A549 (cell line): ENCODE results near the gene ASPSCR1. TPM values are rescaled to one million over a fixed set of nuclear protein-coding genes. Genes with fewer than 3 reads are reported as not detected.

Experiments used
- ATAC-seq, 2 experiments: fragments of 200-7000 bp in 1 of 2; fragments of >200 bp in 1 of 2; cut with Nextera tagmentation in 1 of 2; cut with Tn5 transposase in 1 of 2; 3 replicates each; pipeline versions ENCODE4 v1.8.0 to v1.9.1; 2018 to 2020; ENCODE audit warnings: mild to moderate bottlenecking in 1 of 2, moderate library complexity in 1 of 2
- CTCF ChIA-PET: fragments of 300-600 bp; sonication (Branson Sonifier 250); formaldehyde crosslinking; extraction: SDS; loops from one replicate; lab custom pipeline; 2021; ENCODE audit warnings: antibody characterized with exemption, inconsistent platforms; lab: Yijun Ruan, JAX
- POLR2A ChIA-PET: fragments of 350-600 bp; formaldehyde crosslinking; extraction: SDS; loops from one replicate; lab custom pipeline; 2021; ENCODE audit warnings: antibody characterized with exemption, inconsistent platforms; lab: Yijun Ruan, JAX
- DNase-seq, 2 experiments: peaks; one replicate each; pipeline versions ENCODE4 v3.0.0 to v3.0.0-alpha.2; 2011 to 2016; ENCODE audit warnings: low read depth in 1 of 2, low spot score in 1 of 2
- FAIRE-seq: peaks from 2 replicates; lab custom pipeline; 2011; peaks lifted over from hg19 to GRCh38; lab: Jason Lieb, UNC
- H3K27ac ChIP-seq, 2 experiments: fragments of >200 bp; sonication (Bioruptor Twin); formaldehyde crosslinking; 3 replicates each; pipeline ENCODE4 v1.5.1; 2016 to 2017
- H3K4me1 ChIP-seq: fragments of >200 bp; sonication (Bioruptor Twin); formaldehyde crosslinking; 3 replicates; pipeline ENCODE4 v1.6.1; 2016
- H3K4me2 ChIP-seq: fragments of >200 bp; sonication (Bioruptor Twin); formaldehyde crosslinking; 3 replicates; pipeline ENCODE4 v1.6.1; 2016
- H3K4me3 ChIP-seq: fragments of >200 bp; sonication (Bioruptor Twin); formaldehyde crosslinking; 3 replicates; pipeline ENCODE4 v1.5.1; 2016
- H3K9me3 ChIP-seq: fragments of >200 bp; sonication (Bioruptor Twin); formaldehyde crosslinking; 3 replicates; pipeline ENCODE4 v1.6.1; 2016
- BHLHE40 ChIP-seq: IDR thresholded peaks from 2 replicates; pipeline ENCODE4 v1.6.1; 2012; ENCODE audit warnings: low read depth, low read length, inconsistent platforms
- CBX2 ChIP-seq: fragments of 200-600 bp; sonication (generic); IDR thresholded peaks from 2 replicates; pipeline ENCODE4 v1.6.1; 2016; ENCODE audit warnings: low read depth, mild to moderate bottlenecking, borderline replicate concordance
- CEBPB ChIP-seq, 2 experiments: fragments of >200 bp in 1 of 2; sonication (Bioruptor Twin) in 1 of 2; formaldehyde crosslinking in 1 of 2; IDR thresholded peaks; 2 replicates each; pipeline ENCODE4 v1.6.1; 2012 to 2016
- CHD4 ChIP-seq: fragments of 200-600 bp; sonication (generic); IDR thresholded peaks from 2 replicates; pipeline ENCODE4 v1.6.1; 2016; ENCODE audit warnings: antibody characterized with exemption, mild to moderate bottlenecking, borderline replicate concordance
- EHMT2 ChIP-seq: fragments of 200-600 bp; sonication (generic); IDR thresholded peaks from 2 replicates; pipeline ENCODE4 v1.6.1; 2016; ENCODE audit warnings: antibody characterized with exemption, low read depth, mild to moderate bottlenecking, moderate library complexity
- HOXB13 ChIP-seq: fragments of 250-450 bp; sonication (Bioruptor Pico); IDR thresholded peaks from 2 replicates; pipeline ENCODE4 v1.5.0; 2020; ENCODE audit warnings: low read depth, mild to moderate bottlenecking, moderate library complexity
- JUN ChIP-seq, 2 experiments: fragments of >200 bp; sonication (Bioruptor Twin); formaldehyde crosslinking; IDR thresholded peaks; 2 replicates in 1 of 2; 3 replicates in 1 of 2; pipeline ENCODE4 v1.6.1; 2016 to 2017
- JUNB ChIP-seq: fragments of >200 bp; sonication (Bioruptor Twin); formaldehyde crosslinking; IDR thresholded peaks from 2 replicates; pipeline ENCODE4 v1.6.1; 2016
- KDM1A ChIP-seq: fragments of 200-600 bp; sonication (generic); IDR thresholded peaks from 2 replicates; pipeline ENCODE4 v1.6.1; 2016; ENCODE audit warnings: low read depth, mild to moderate bottlenecking
- MYC ChIP-seq: IDR thresholded peaks from 2 replicates; pipeline ENCODE4 v1.6.1; 2012; ENCODE audit warnings: mild to moderate bottlenecking, inconsistent platforms, low read length, improper control_type of control experiment, borderline replicate concordance
- NPAS2 ChIP-seq: fragments of 250-450 bp; sonication (Bioruptor Pico); IDR thresholded peaks from 2 replicates; pipeline ENCODE4 v1.8.0; 2022; ENCODE audit warnings: mild to moderate bottlenecking, moderate library complexity, borderline replicate concordance
- NR3C1 ChIP-seq: fragments of >200 bp; sonication (Bioruptor Twin); formaldehyde crosslinking; IDR thresholded peaks from 3 replicates; pipeline ENCODE4 v1.6.1; 2017
- POLR2AphosphoS2 ChIP-seq: conservative IDR thresholded peaks from 2 replicates; pipeline ENCODE4 v1.6.1; 2012; ENCODE audit warnings: low read length, improper control_type of control experiment, inconsistent platforms
- RAD21 ChIP-seq, 2 experiments: fragments of >200 bp in 1 of 2; sonication (Bioruptor Twin) in 1 of 2; formaldehyde crosslinking in 1 of 2; IDR thresholded peaks in 1 of 2; conservative IDR thresholded peaks in 1 of 2; 2 replicates in 1 of 2; 3 replicates in 1 of 2; pipeline ENCODE4 v1.6.1; 2012 to 2018; ENCODE audit warnings: inconsistent platforms in 1 of 2
- RARB ChIP-seq: fragments of 250-450 bp; sonication (Bioruptor Pico); IDR thresholded peaks from 2 replicates; pipeline ENCODE4 v1.8.0; 2021; ENCODE audit warnings: mild to moderate bottlenecking, moderate library complexity
- RFX5 ChIP-seq: fragments of 450-650 bp; IDR thresholded peaks from 2 replicates; pipeline ENCODE4 v1.7.1; 2014; ENCODE audit warnings: antibody characterized with exemption, mild to moderate bottlenecking, moderate library complexity
- TP53 ChIP-seq: fragments of 250-450 bp; sonication (Bioruptor Pico); IDR thresholded peaks from 2 replicates; pipeline ENCODE4 v1.5.0; 2021; ENCODE audit warnings: mild to moderate bottlenecking, moderate library complexity
- ZC3H11A ChIP-seq: fragments of 450-650 bp; IDR thresholded peaks from 2 replicates; pipeline ENCODE4 v1.6.1; 2014; ENCODE audit warnings: antibody characterized with exemption, mild to moderate bottlenecking
- ZFP36 ChIP-seq: fragments of 450-650 bp; IDR thresholded peaks from 2 replicates; pipeline ENCODE4 v1.6.1; 2014; ENCODE audit warnings: borderline replicate concordance; ENCODE audit not compliant: partially characterized antibody
- ZNF302 ChIP-seq: fragments of 250-450 bp; sonication (Bioruptor Pico); IDR thresholded peaks from 2 replicates; pipeline ENCODE4 v1.9.0; 2021; ENCODE audit warnings: inconsistent platforms, mild to moderate bottlenecking, moderate library complexity
- ZSCAN20 ChIP-seq: fragments of 250-450 bp; sonication (Bioruptor Pico); IDR thresholded peaks from 2 replicates; pipeline ENCODE4 v1.8.0; 2022; ENCODE audit warnings: mild to moderate bottlenecking, moderate library complexity
- WGBS: methylation state at CpG from one replicate; pipeline ENCODE4 v1.1.6; 2017; ENCODE audit errors: missing lambda C conversion rate; 5-methylcytosine and 5-hydroxymethylcytosine counted together
- polyA plus RNA-seq, 4 experiments: library from polyadenylated mRNA; depleted of rRNA in 3 of 4; stranded (reverse); fragments of >200 nt; fragmentation: RNase III in 1 of 4; extraction: RNeasy Plus Mini Kit Qiagen cat#74134 plus additional on column Dnase treatment in 1 of 4; gene quantifications; 2 replicates in 3 of 4; 3 replicates in 1 of 4; pipeline ENCODE4 v1.2.3, GENCODE V29; 2011 to 2017
- TF ChIP-seq, protein P1 (sequence below): IDR thresholded peaks from 2 replicates; pipeline ENCODE4 v1.6.1; 2012
- TF ChIP-seq, protein P2 (sequence below): fragments of 250-450 bp; sonication (Bioruptor Pico); IDR thresholded peaks from 2 replicates; pipeline ENCODE4 v1.5.0; 2020; ENCODE audit warnings: low read depth, mild to moderate bottlenecking, moderate library complexity
- TF ChIP-seq, protein P3 (sequence below): fragments of 450-650 bp; IDR thresholded peaks from 2 replicates; pipeline ENCODE4 v1.6.1; 2014; ENCODE audit warnings: antibody characterized with exemption
- TF ChIP-seq, protein P4 (sequence below): fragments of >200 bp; sonication (Bioruptor Twin); formaldehyde crosslinking; IDR thresholded peaks from 3 replicates; pipeline ENCODE4 v1.6.1; 2016
- TF ChIP-seq, protein P5 (sequence below): fragments of 200-600 bp; sonication (generic); IDR thresholded peaks from 2 replicates; pipeline ENCODE4 v1.6.1; 2016; ENCODE audit warnings: antibody characterized with exemption, mild to moderate bottlenecking, moderate library complexity

The ASPSCR1 gene
- polyA plus RNA-seq, 2 of the 4 experiments (the other 2 are of a cell fraction), result 12.3 to 25.7 TPM

DNA sequence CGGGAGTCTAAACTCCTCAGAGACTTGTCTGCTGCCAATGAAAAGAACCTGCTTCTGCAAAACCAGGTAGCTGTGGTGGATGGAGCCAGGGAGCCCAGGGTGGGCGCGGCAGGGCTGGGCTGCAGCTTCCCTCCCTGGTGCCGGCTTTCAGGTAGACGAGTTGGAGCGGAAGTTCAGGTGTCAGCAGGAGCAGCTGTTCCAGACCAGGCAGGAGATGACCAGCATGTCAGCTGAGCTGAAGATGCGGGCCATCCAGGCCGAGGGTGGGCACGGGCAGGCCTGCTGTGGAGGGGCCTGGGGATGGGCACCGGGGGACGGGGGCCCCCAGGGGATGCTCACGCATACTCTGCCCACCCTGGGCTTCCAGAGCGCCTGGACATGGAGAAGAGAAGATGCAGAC, 50.8 kb downstream of the ASPSCR1 start:
- FAIRE-seq (no peak), ATAC-seq (no peak)
- ChIA-PET CTCF (interaction anchor here (0.9 to 33.2 kb wide), 10 partner anchors 8 to 128 kb away, joined by 3 to 794 read pairs (median 37); partner anchors contain the start of genes DCXR, DUS1L, GPS1 and NOTUM), POLR2A (interaction anchor here (2.4 kb wide), 1 partner anchor 9 kb away, joined by 12 read pairs; the partner anchor contains the start of gene DCXR)
- no peak overlapping the region for H3K4me2 ChIP-seq
- H3K4me1 ChIP-seq, result peaks cover 14% of the 10 kb centered on the region
- TF ChIP-seq RARB (CRISPR knock-in tag) (no peak), RAD21 (conservative IDR thresholded peaks at IDR 0.05 in 1 of 2, IDR thresholded peaks at IDR 0.05 in 1 of 2) (no peak), ZSCAN20 (no peak), BHLHE40 (no peak), HOXB13 (CRISPR knock-in tag) (no peak), TP53 (CRISPR knock-in tag) (no peak), ZFP36 (no peak), JUNB (no peak), NR3C1 (no peak), MYC (no peak), CBX2 (no peak)
- TF ChIP-seq, protein P1, sequence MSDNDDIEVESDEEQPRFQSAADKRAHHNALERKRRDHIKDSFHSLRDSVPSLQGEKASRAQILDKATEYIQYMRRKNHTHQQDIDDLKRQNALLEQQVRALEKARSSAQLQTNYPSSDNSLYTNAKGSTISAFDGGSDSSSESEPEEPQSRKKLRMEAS, result no peak
- TF ChIP-seq, protein P2, sequence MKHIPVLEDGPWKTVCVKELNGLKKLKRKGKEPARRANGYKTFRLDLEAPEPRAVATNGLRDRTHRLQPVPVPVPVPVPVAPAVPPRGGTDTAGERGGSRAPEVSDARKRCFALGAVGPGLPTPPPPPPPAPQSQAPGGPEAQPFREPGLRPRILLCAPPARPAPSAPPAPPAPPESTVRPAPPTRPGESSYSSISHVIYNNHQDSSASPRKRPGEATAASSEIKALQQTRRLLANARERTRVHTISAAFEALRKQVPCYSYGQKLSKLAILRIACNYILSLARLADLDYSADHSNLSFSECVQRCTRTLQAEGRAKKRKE (CRISPR knock-in tag), result no peak
- TF ChIP-seq, all 56 proteins: peak for 0
- Histone ChIP-seq H3K9me3 (no peaks in the 10 kb centered on the region), H3K4me3 (no peak overlapping the region), H3K27ac (no peak overlapping the region)
- no peak for DNase-seq
- 93% methylated on average over 11 of the region's 13 CpGs for WGBS

DNA sequence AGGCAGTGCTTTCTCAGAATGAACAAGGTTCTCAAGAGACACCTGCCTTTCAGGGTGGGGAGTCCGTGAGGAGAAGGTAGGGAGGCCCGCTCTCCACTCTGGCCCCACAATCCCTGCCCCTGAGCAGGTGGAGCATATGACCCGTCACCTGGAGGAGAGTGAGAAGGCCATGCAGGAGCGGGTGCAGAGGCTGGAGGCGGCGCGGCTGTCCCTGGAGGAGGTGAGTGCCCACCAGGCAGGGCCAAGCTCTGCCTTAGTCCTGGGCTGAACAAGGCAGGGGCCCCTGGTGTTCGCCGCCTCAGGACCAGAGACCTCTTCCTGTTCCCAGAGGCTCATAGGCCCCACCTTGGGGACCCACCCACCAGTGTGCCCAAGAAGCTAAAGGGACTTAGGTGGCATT, 51.5 kb downstream of the ASPSCR1 start:
- TF ChIP-seq ZC3H11A, result no peak
- TF ChIP-seq JUN (IDR thresholded peaks at IDR 0.05), result no peak
- TF ChIP-seq NR3C1, result no peak
- TF ChIP-seq, protein P3, sequence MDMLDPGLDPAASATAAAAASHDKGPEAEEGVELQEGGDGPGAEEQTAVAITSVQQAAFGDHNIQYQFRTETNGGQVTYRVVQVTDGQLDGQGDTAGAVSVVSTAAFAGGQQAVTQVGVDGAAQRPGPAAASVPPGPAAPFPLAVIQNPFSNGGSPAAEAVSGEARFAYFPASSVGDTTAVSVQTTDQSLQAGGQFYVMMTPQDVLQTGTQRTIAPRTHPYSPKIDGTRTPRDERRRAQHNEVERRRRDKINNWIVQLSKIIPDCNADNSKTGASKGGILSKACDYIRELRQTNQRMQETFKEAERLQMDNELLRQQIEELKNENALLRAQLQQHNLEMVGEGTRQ, result no peak
- TF ChIP-seq, protein P1, result no peak
- no peak for TF ChIP-seq KDM1A
- no peak for TF ChIP-seq RAD21 (conservative IDR thresholded peaks at IDR 0.05 in 1 of 2, IDR thresholded peaks at IDR 0.05 in 1 of 2)
- no peak for TF ChIP-seq POLR2AphosphoS2
- TF ChIP-seq, protein P4, sequence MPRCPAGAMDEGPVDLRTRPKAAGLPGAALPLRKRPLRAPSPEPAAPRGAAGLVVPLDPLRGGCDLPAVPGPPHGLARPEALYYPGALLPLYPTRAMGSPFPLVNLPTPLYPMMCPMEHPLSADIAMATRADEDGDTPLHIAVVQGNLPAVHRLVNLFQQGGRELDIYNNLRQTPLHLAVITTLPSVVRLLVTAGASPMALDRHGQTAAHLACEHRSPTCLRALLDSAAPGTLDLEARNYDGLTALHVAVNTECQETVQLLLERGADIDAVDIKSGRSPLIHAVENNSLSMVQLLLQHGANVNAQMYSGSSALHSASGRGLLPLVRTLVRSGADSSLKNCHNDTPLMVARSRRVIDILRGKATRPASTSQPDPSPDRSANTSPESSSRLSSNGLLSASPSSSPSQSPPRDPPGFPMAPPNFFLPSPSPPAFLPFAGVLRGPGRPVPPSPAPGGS, result no peak
- no peak for TF ChIP-seq EHMT2
- TF ChIP-seq CHD4, result no peak
- TF ChIP-seq CBX2, result no peak
- no peak for TF ChIP-seq RFX5
- TF ChIP-seq NPAS2 (CRISPR knock-in tag), result no peak
- TF ChIP-seq, protein P5, sequence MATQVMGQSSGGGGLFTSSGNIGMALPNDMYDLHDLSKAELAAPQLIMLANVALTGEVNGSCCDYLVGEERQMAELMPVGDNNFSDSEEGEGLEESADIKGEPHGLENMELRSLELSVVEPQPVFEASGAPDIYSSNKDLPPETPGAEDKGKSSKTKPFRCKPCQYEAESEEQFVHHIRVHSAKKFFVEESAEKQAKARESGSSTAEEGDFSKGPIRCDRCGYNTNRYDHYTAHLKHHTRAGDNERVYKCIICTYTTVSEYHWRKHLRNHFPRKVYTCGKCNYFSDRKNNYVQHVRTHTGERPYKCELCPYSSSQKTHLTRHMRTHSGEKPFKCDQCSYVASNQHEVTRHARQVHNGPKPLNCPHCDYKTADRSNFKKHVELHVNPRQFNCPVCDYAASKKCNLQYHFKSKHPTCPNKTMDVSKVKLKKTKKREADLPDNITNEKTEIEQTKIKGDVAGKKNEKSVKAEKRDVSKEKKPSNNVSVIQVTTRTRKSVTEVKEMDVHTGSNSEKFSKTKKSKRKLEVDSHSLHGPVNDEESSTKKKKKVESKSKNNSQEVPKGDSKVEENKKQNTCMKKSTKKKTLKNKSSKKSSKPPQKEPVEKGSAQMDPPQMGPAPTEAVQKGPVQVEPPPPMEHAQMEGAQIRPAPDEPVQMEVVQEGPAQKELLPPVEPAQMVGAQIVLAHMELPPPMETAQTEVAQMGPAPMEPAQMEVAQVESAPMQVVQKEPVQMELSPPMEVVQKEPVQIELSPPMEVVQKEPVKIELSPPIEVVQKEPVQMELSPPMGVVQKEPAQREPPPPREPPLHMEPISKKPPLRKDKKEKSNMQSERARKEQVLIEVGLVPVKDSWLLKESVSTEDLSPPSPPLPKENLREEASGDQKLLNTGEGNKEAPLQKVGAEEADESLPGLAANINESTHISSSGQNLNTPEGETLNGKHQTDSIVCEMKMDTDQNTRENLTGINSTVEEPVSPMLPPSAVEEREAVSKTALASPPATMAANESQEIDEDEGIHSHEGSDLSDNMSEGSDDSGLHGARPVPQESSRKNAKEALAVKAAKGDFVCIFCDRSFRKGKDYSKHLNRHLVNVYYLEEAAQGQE, result no peak
- TF ChIP-seq ZNF302 (CRISPR knock-in tag), result no peak
- no peak for TF ChIP-seq MYC
- no peak for TF ChIP-seq CEBPB (IDR thresholded peaks at IDR 0.05)
- CTCF ChIA-PET, result interaction anchor here (1.1 to 33.2 kb wide), 28 partner anchors 10 to 746 kb away, joined by 3 to 794 read pairs (median 16); partner anchors contain the start of genes DCXR, DUS1L, GPS1 and MAFG

More for the DNA sequence above, 51.5 kb downstream of the ASPSCR1 start:
- Histone ChIP-seq H3K4me3 (no peak overlapping the region), H3K9me3 (no peaks in the 10 kb centered on the region), H3K27ac (no peak overlapping the region), H3K4me1 (peaks cover 10% of the 10 kb centered on the region), H3K4me2 (no peak overlapping the region)
- DNase-seq (no peak), FAIRE-seq (no peak), ATAC-seq (no peak)
- 95% methylated on average over 9 of the region's 9 CpGs for WGBS
- POLR2A ChIA-PET, result interaction anchor here (2.4 to 3.4 kb wide), 2 partner anchors 9 to 69 kb away, joined by 12 to 33 read pairs; partner anchors contain the start of genes DCXR and FASN
